Astrocyte of the spinal cord (primary cell): ENCODE measurements around the gene SH2D1A.
"Not testable (repeated sequence)": the region's sequence is repeated elsewhere in the genome, so short reads cannot be mapped to it uniquely, and the experiment has no call there.

Experiments
- DNase-seq: peaks from one replicate; pipeline ENCODE4 v3.0.0; 2011; ENCODE audit warnings: low read depth, low spot score
- H3K4me3 ChIP-seq: 2 replicates; pipeline ENCODE4 v1.5.1; 2011; ENCODE audit warnings: low read depth, mild to moderate bottlenecking, low read length, moderate library complexity
- CTCF ChIP-seq: IDR thresholded peaks from 2 replicates; pipeline ENCODE4 v1.5.1; 2012; ENCODE audit warnings: low read depth, mild to moderate bottlenecking, low read length, inconsistent platforms
- in situ Hi-C: cut with HindIII; loops from 2 replicates; pipeline ENCODE4 v1.10.0; 2017; ENCODE audit warnings: low sequenced_read_pairs

The SH2D1A gene

GRCh38 chrX:124346117-124346876, at the start of gene SH2D1A:
Gene SH2D1A (plus strand): TSS chrX:124346563. CDS start chrX:124346643, 80 bp downstream.
- no peak for TF ChIP-seq CTCF
- in situ Hi-C loops, result no loop called here
- no peak for DNase-seq

GRCh38 chrX:124299323-124299722, 47.0 kb upstream of the SH2D1A start:
- in situ Hi-C loops, H3K4me3 ChIP-seq, DNase-seq: not testable (repeated sequence)

More at GRCh38 chrX:124346117-124346876, at the start of gene SH2D1A:
- H3K4me3 ChIP-seq, result no peak within 1 kb of the TSS

GRCh38 chrX:124300405-124300804, 46.0 kb upstream of the SH2D1A start:
- in situ Hi-C loops, result no loop called here
- TF ChIP-seq CTCF, result no peak
- no peak for DNase-seq
- no peak overlapping the region for H3K4me3 ChIP-seq

- no peak for TF ChIP-seq CTCF
- no peak overlapping the region for H3K4me3 ChIP-seq
- in situ Hi-C loops, result no loop called here
- DNase-seq, result no peak
Measured at GRCh38 chrX:124307253-124307907, 39.0 kb upstream of the SH2D1A start.

GRCh38 chrX:124325732-124326131, 20.6 kb upstream of the SH2D1A start:
- TF ChIP-seq CTCF, result no peak
- no peak overlapping the region for H3K4me3 ChIP-seq
- in situ Hi-C loops, result no loop called here
- no peak for DNase-seq

- no peak for TF ChIP-seq CTCF
- no peak overlapping the region for H3K4me3 ChIP-seq
- in situ Hi-C loops, result no loop called here
- peak; percentile 20 for DNase-seq
Measured at GRCh38 chrX:124328765-124329164, 17.6 kb upstream of the SH2D1A start.
